CD4-positive, alpha-beta T cell treated with Interleukin-17A for 1 hour (primary cell): ENCODE measurements around the gene PTAR1.

Experiments
- DNase-seq: peaks from one replicate; pipeline ENCODE4 v3.0.0-alpha.2; 2020

The PTAR1 gene

GRCh38 chr9:69672596-69673310, 87.1 kb downstream of the PTAR1 start:
- DNase-seq: peak; percentile 67

GRCh38 chr9:69671879-69672595, 87.8 kb downstream of the PTAR1 start, which contains the start of gene APBA1:
Gene APBA1 (minus strand): TSS chr9:69672371.
- DNase-seq: peak; percentile 44

DNA sequence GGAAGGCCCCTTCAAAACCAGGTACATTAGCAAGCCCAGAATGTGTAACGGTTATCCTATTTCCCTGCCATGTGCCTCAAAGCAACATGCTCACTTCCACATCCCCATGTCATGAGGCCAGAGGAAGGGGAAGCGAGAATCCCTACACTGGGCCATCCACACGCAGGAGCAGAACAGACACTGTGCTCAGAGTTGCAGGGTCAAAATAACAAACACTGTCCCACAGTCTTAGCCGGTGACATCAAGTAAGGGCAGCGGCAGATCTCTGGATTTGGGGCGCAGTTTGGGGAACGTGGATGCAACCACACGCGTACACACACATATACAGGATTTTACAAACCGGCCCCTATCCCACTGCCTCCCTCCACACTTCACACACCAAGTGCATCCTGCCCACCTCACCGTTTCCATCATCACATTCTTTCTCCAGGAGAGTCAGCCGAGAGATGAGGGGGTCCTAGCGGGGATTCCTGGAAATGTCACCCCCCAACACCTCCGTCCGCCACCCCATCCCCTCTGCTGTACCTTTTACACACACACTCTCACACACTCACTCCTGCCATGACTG, 88.4 kb downstream of the PTAR1 start:
- no peak for DNase-seq

DNA sequence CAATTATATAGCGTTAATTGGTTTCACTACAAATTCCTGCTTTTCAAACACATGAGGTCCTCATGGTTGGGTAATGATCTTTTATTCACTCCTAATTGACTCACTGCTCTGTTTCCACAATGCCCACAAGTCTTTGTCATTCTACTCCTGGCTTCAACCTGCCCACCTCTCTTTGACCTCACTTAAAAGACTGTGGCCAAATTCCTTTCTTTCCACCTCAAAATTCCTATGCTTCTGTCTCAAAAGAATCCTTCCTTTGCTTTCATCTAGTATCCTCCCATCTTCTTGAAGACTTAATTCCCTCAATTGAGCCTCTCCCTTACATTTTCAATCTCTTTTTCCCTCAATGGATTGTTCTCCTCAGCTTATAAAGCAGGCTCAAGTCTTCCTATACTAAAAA, 92.5 kb downstream of the PTAR1 start:
- DNase-seq: no peak

GRCh38 chr9:69660304-69660703, 99.5 kb downstream of the PTAR1 start:
- no peak for DNase-seq
